Measurements from ENCODE around the gene SMIM44. TPM values are rescaled to one million over a fixed set of nuclear protein-coding genes. Genes with fewer than 3 reads are reported as not detected.
"Not testable (repeated sequence)": the region's sequence is repeated elsewhere in the genome, so short reads cannot be mapped to it uniquely, and the experiment has no call there.

Gene SMIM44
- total RNA-seq: not detected
- not detected for total RNA-seq (2013)
- 0 to 0.08 (median 0) reads per million in 29 experiments for total RNA-seq

- no peaks in the 10 kb centered on the region for H3K36me3 ChIP-seq (ENCODE audit: control insufficient read depth in 2 of 2, extremely low read depth in 1 of 2, insufficient read depth in 1 of 2, low read length in 1 of 2)
- no peaks in the 10 kb centered on the region for H3K9me3 ChIP-seq
- H3K9me3 Mint-ChIP-seq: no peaks in the 10 kb centered on the region
- CTCF ChIA-PET: interaction anchor here in 1 of 2 donors (0.6 kb wide), 1 partner anchor 394 kb away, joined by 4 read pairs; no protein-coding TSS in a partner anchor
- POLR2A ChIA-PET: interaction anchor here in 1 of 2 donors (0.5 kb wide), 1 partner anchor 43 kb away, joined by 6 read pairs; no protein-coding TSS in a partner anchor
- WGBS (ENCODE audit: insufficient coverage): 94% methylated on average over 22 of the region's 33 CpGs
- ATAC-seq (replicated peaks in 1 of 4) (no peak), DNase-seq (no peak)
- no peak within 1 kb of the TSS for H3K4me3 ChIP-seq (ENCODE audit: control insufficient read depth in 1 of 2, extremely low read depth in 1 of 2, low read length in 1 of 2)
- H3K4me1 ChIP-seq (ENCODE audit: control insufficient read depth in 1 of 2, extremely low read depth in 1 of 2, insufficient read depth in 2 of 2, low read length in 2 of 2): peaks cover 2 to 20% of the 10 kb centered on the region in 2 experiments
- no peak within 1 kb of the TSS for H3K27ac ChIP-seq (ENCODE audit: low read length)
- no peaks in the 10 kb centered on the region for H3K27me3 Mint-ChIP-seq
- H3K27me3 ChIP-seq (replicated peaks in 1 of 2; ENCODE audit: control insufficient read depth in 2 of 2, extremely low read depth in 1 of 2, insufficient read depth in 2 of 2, low read length in 1 of 2): peaks cover 0 to 13% of the 10 kb centered on the region in 2 experiments
- H3K4me3 Mint-ChIP-seq: no peak within 1 kb of the TSS
- peaks cover 5% of the 10 kb centered on the region for H3K36me3 Mint-ChIP-seq
- no peak within 1 kb of the TSS for H3K27ac Mint-ChIP-seq
- peaks cover 5 to 26% (median 8%) of the 10 kb centered on the region in 3 donors for H3K4me1 Mint-ChIP-seq
These were observed at the start of gene SMIM44 for GRCh38 chr19:3483226-3483628. Gene SMIM44 (minus strand): TSS chr19:3483441. CDS start chr19:3483403, 38 bp downstream.

GRCh38 chr19:3533033-3533432 is 49.8 kb upstream of the SMIM44 start:
- DNase-seq (no peak), ATAC-seq (replicated peaks in 1 of 4) (no peak)
- Mint-ChIP-seq H3K27ac (no peak overlapping the region), H3K27me3 (no peaks in the 10 kb centered on the region), H3K4me1 (no peaks in the 10 kb centered on the region), H3K9me3 (no peaks in the 10 kb centered on the region), H3K4me3 (no peak overlapping the region), H3K36me3 (peaks cover 11% of the 10 kb centered on the region)
- no peaks in the 10 kb centered on the region for H3K27me3 ChIP-seq (replicated peaks in 1 of 2; ENCODE audit: control insufficient read depth in 2 of 2, extremely low read depth in 1 of 2, insufficient read depth in 2 of 2, low read length in 1 of 2)
- no peak overlapping the region for H3K4me3 ChIP-seq (ENCODE audit: control insufficient read depth in 1 of 2, extremely low read depth in 1 of 2, low read length in 1 of 2)
- POLR2A ChIA-PET: no interaction called here
- H3K9me3 ChIP-seq: no peaks in the 10 kb centered on the region
- no peaks in the 10 kb centered on the region for H3K4me1 ChIP-seq (ENCODE audit: control insufficient read depth in 1 of 2, extremely low read depth in 1 of 2, insufficient read depth in 2 of 2, low read length in 2 of 2)
- H3K36me3 ChIP-seq (ENCODE audit: control insufficient read depth in 2 of 2, extremely low read depth in 1 of 2, insufficient read depth in 1 of 2, low read length in 1 of 2): peaks cover 19 to 58% of the 10 kb centered on the region in 2 donors
- H3K27ac ChIP-seq (ENCODE audit: low read length): no peak overlapping the region
- WGBS (ENCODE audit: insufficient coverage): 98% methylated on average over 9 of the region's 17 CpGs
- CTCF ChIA-PET: no interaction called here

GRCh38 chr19:3532154-3532786 is 49.0 kb upstream of the SMIM44 start:
- H3K36me3 Mint-ChIP-seq: peaks cover 11% of the 10 kb centered on the region
- CTCF ChIA-PET: no interaction called here
- DNase-seq (no peak), ATAC-seq (replicated peaks in 1 of 4) (no peak)
- H3K27ac Mint-ChIP-seq: no peak overlapping the region
- no peaks in the 10 kb centered on the region for H3K27me3 Mint-ChIP-seq
- Histone ChIP-seq H3K4me3 (ENCODE audit: control insufficient read depth in 1 of 2, extremely low read depth in 1 of 2, low read length in 1 of 2) (no peak overlapping the region), H3K27me3 (replicated peaks in 1 of 2; ENCODE audit: control insufficient read depth in 2 of 2, extremely low read depth in 1 of 2, insufficient read depth in 2 of 2, low read length in 1 of 2) (no peaks in the 10 kb centered on the region), H3K36me3 (ENCODE audit: control insufficient read depth in 2 of 2, extremely low read depth in 1 of 2, insufficient read depth in 1 of 2, low read length in 1 of 2) (peaks cover 22 to 66% of the 10 kb centered on the region in 2 donors), H3K4me1 (ENCODE audit: control insufficient read depth in 1 of 2, extremely low read depth in 1 of 2, insufficient read depth in 2 of 2, low read length in 2 of 2) (no peaks in the 10 kb centered on the region), H3K27ac (ENCODE audit: low read length) (no peak overlapping the region), H3K9me3 (no peaks in the 10 kb centered on the region)
- no peaks in the 10 kb centered on the region for H3K4me1 Mint-ChIP-seq
- 96% methylated on average over 30 of the region's 33 CpGs for WGBS (ENCODE audit: insufficient coverage)
- POLR2A ChIA-PET: interaction anchor here in 1 of 2 donors (0.6 kb wide), 1 partner anchor 17 kb away, joined by 6 read pairs; no protein-coding TSS in a partner anchor
- no peaks in the 10 kb centered on the region for H3K9me3 Mint-ChIP-seq
- no peak overlapping the region for H3K4me3 Mint-ChIP-seq

DNA sequence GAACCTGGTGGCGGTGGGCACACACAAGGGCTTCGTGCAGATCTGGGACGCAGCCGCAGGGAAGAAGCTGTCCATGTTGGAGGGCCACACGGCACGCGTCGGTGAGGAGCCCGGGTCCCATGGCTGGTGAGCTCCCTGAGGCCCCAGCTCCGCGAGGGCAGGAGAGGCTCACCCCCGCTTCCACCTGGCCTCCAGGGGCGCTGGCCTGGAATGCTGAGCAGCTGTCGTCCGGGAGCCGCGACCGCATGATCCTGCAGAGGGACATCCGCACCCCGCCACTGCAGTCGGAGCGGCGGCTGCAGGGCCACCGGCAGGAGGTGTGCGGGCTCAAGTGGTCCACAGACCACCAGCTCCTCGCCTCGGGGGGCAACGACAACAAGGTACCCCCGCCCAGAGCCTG is 48.5 kb upstream of the SMIM44 start:
- ChIA-PET POLR2A (interaction anchor here in 1 of 2 donors (0.6 kb wide), 1 partner anchor 18 kb away, joined by 6 read pairs; no protein-coding TSS in a partner anchor), CTCF (no interaction called here)
- ATAC-seq (replicated peaks in 1 of 4) (no peak), DNase-seq (no peak)
- Histone ChIP-seq H3K27ac (ENCODE audit: low read length) (no peak overlapping the region), H3K4me3 (ENCODE audit: control insufficient read depth in 1 of 2, extremely low read depth in 1 of 2, low read length in 1 of 2) (no peak overlapping the region), H3K36me3 (ENCODE audit: control insufficient read depth in 2 of 2, extremely low read depth in 1 of 2, insufficient read depth in 1 of 2, low read length in 1 of 2) (peaks cover 22 to 71% of the 10 kb centered on the region in 2 donors), H3K9me3 (no peaks in the 10 kb centered on the region), H3K27me3 (replicated peaks in 1 of 2; ENCODE audit: control insufficient read depth in 2 of 2, extremely low read depth in 1 of 2, insufficient read depth in 2 of 2, low read length in 1 of 2) (no peaks in the 10 kb centered on the region), H3K4me1 (ENCODE audit: control insufficient read depth in 1 of 2, extremely low read depth in 1 of 2, insufficient read depth in 2 of 2, low read length in 2 of 2) (no peaks in the 10 kb centered on the region)
- Mint-ChIP-seq H3K4me1 (no peaks in the 10 kb centered on the region), H3K4me3 (no peak overlapping the region), H3K36me3 (peaks cover 11% of the 10 kb centered on the region), H3K27ac (no peak overlapping the region), H3K27me3 (no peaks in the 10 kb centered on the region), H3K9me3 (no peaks in the 10 kb centered on the region)
- WGBS (ENCODE audit: insufficient coverage): 98% methylated on average over 29 of the region's 29 CpGs

DNA sequence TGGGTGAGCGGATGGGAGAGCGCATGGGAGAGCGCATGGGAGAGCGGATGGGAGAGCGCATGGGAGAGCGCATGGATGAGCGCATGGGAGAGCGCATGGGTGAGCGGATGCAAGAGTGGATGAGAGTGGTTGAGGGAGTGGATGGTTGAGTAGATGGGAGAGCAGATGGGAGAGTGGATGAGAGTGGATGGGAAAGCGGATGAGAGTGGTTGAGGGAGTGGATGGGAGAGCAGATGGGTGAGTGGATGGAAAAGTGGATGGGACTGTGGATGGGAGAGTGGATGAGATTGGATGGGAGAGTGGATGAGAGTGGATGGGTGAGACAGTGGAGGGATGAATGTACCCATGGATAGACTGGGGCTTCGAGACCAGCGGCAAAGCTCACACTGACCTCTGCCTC is 47.1 kb upstream of the SMIM44 start:
- H3K4me1 ChIP-seq (ENCODE audit: control insufficient read depth in 1 of 2, extremely low read depth in 1 of 2, insufficient read depth in 2 of 2, low read length in 2 of 2): no peaks in the 10 kb centered on the region
- no peak overlapping the region for H3K4me3 Mint-ChIP-seq

GRCh38 chr19:3529299-3529698 is 46.1 kb upstream of the SMIM44 start:
- H3K4me1 ChIP-seq (ENCODE audit: control insufficient read depth in 1 of 2, extremely low read depth in 1 of 2, insufficient read depth in 2 of 2, low read length in 2 of 2); H3K36me3 Mint-ChIP-seq; H3K27me3 ChIP-seq (replicated peaks in 1 of 2; ENCODE audit: control insufficient read depth in 2 of 2, extremely low read depth in 1 of 2, insufficient read depth in 2 of 2, low read length in 1 of 2); H3K4me1 Mint-ChIP-seq; CTCF ChIA-PET; H3K27me3 Mint-ChIP-seq; H3K4me3 ChIP-seq (ENCODE audit: control insufficient read depth in 1 of 2, extremely low read depth in 1 of 2, low read length in 1 of 2); POLR2A ChIA-PET; H3K27ac Mint-ChIP-seq; H3K27ac ChIP-seq (ENCODE audit: low read length); ATAC-seq (replicated peaks in 1 of 4); H3K9me3 ChIP-seq; H3K4me3 Mint-ChIP-seq; DNase-seq; H3K9me3 Mint-ChIP-seq: not testable (repeated sequence)
- over 99% methylated on average over 7 of the region's 7 CpGs for WGBS (ENCODE audit: insufficient coverage)
- H3K36me3 ChIP-seq (ENCODE audit: control insufficient read depth in 2 of 2, extremely low read depth in 1 of 2, insufficient read depth in 1 of 2, low read length in 1 of 2): peaks cover 20 to 67% of the 10 kb centered on the region in 2 donors

More for the DNA sequence above, 47.1 kb upstream of the SMIM44 start:
- ATAC-seq (replicated peaks in 1 of 4) (no peak), DNase-seq (no peak)
- Histone ChIP-seq H3K27me3 (replicated peaks in 1 of 2; ENCODE audit: control insufficient read depth in 2 of 2, extremely low read depth in 1 of 2, insufficient read depth in 2 of 2, low read length in 1 of 2) (no peaks in the 10 kb centered on the region), H3K36me3 (ENCODE audit: control insufficient read depth in 2 of 2, extremely low read depth in 1 of 2, insufficient read depth in 1 of 2, low read length in 1 of 2) (peaks cover 18 to 72% of the 10 kb centered on the region in 2 donors), H3K27ac (ENCODE audit: low read length) (no peak overlapping the region), H3K4me3 (ENCODE audit: control insufficient read depth in 1 of 2, extremely low read depth in 1 of 2, low read length in 1 of 2) (no peak overlapping the region), H3K9me3 (no peaks in the 10 kb centered on the region)
- Mint-ChIP-seq H3K4me1 (no peaks in the 10 kb centered on the region), H3K36me3 (peaks cover 11% of the 10 kb centered on the region), H3K27ac (no peak overlapping the region), H3K9me3 (no peaks in the 10 kb centered on the region), H3K27me3 (no peaks in the 10 kb centered on the region)
- ChIA-PET POLR2A (no interaction called here), CTCF (no interaction called here)
- over 99% methylated on average over 12 of the region's 12 CpGs for WGBS (ENCODE audit: insufficient coverage)
